GM12891 (cell line): ENCODE results near the gene KCNAB1.

Experiments used
- PAX5 ChIP-seq: IDR thresholded peaks from 2 replicates; pipeline ENCODE4 v1.6.1; 2011; ENCODE audit warnings: low read length, moderate library complexity, mild to moderate bottlenecking; ENCODE audit not compliant: insufficient read depth, severe bottlenecking
- POLR2A ChIP-seq: IDR thresholded peaks from 2 replicates; pipeline ENCODE4 v1.6.1; 2011; ENCODE audit warnings: low read depth, low read length, control low read depth
- POLR2AphosphoS5 ChIP-seq: IDR thresholded peaks from 2 replicates; pipeline ENCODE4 v1.6.1; 2011; ENCODE audit warnings: low read depth, low read length, control low read depth
- POU2F2 ChIP-seq: IDR thresholded peaks from 2 replicates; pipeline ENCODE4 v1.6.1; 2011; ENCODE audit warnings: low read depth, mild to moderate bottlenecking, control low read depth, low read length, moderate library complexity
- SPI1 ChIP-seq: IDR thresholded peaks from 2 replicates; pipeline ENCODE4 v1.6.1; 2011; ENCODE audit warnings: low read depth, low read length, control low read depth
- TAF1 ChIP-seq: IDR thresholded peaks from 2 replicates; pipeline ENCODE4 v1.6.1; 2011; ENCODE audit warnings: low read depth, low read length, control low read depth

- TF ChIP-seq SPI1 (no peak), POLR2A (no peak), POLR2AphosphoS5 (no peak), TAF1 (no peak), PAX5 (no peak), POU2F2 (no peak)
Measured at GRCh38 chr3:156184156-156184555, 63.8 kb downstream of the KCNAB1 start.
